ENCODE measurements around the gene HEATR9.

- TF ChIP-seq CTCF (IDR thresholded peaks at IDR 0.05; ENCODE audit: low read depth, low read length), result no peak
- no peak for TF ChIP-seq EZH2phosphoT487 (IDR thresholded peaks at IDR 0.05; ENCODE audit: low read depth)
These were observed 32.2 kb upstream of the HEATR9 start for GRCh38 chr17:35900708-35901480.
